Spleen (tissue), 11 donors: ENCODE data around the gene PLOD1. TPM values are rescaled to one million over a fixed set of nuclear protein-coding genes. Genes with fewer than 3 reads are reported as not detected.

Experiments
- DNase-seq: peaks from one replicate; pipeline ENCODE4 v3.0.0-alpha.2; 2020
- H3K27ac ChIP-seq, 8 donors: fragments of 200-600 bp; sonication (generic) in 7 of 8; 1 replicate in 4 of 8; 2 replicates in 4 of 8; pipeline versions ENCODE4 v1.5.0 to v1.8.0; 2016 to 2021; ENCODE audit warnings: inconsistent platforms in 4 of 8, mild to moderate bottlenecking in 4 of 8, moderate library complexity in 1 of 8
- H3K27me3 ChIP-seq, 7 donors: fragments of 200-600 bp; sonication (generic) in 6 of 7; replicated peaks in 1 of 7; 1 replicate in 4 of 7; 2 replicates in 3 of 7; pipeline versions ENCODE4 v1.5.0 to v1.8.0; 2016 to 2021; ENCODE audit warnings: inconsistent platforms in 3 of 7, mild to moderate bottlenecking in 1 of 7
- H3K36me3 ChIP-seq, 6 donors: fragments of 200-600 bp; sonication (generic) in 5 of 6; 1 replicate in 4 of 6; 2 replicates in 2 of 6; pipeline versions ENCODE4 v1.5.0 to v1.8.0; 2016 to 2021; ENCODE audit warnings: inconsistent platforms in 2 of 6
- H3K4me1 ChIP-seq, 6 donors: fragments of 200-600 bp; sonication (generic) in 5 of 6; 1 replicate in 3 of 6; 2 replicates in 3 of 6; pipeline versions ENCODE4 v1.5.0 to v1.8.0; 2016 to 2021; ENCODE audit warnings: inconsistent platforms in 3 of 6
- H3K4me3 ChIP-seq, 8 donors: fragments of 200-600 bp; sonication (generic) in 7 of 8; 1 replicate in 4 of 8; 2 replicates in 4 of 8; pipeline versions ENCODE4 v1.5.0 to v1.8.0; 2016 to 2021; ENCODE audit warnings: inconsistent platforms in 4 of 8, mild to moderate bottlenecking in 4 of 8, moderate library complexity in 2 of 8
- H3K9me3 ChIP-seq, 8 donors: fragments of 200-600 bp; sonication (generic) in 7 of 8; 1 replicate in 4 of 8; 2 replicates in 4 of 8; pipeline versions ENCODE4 v1.5.0 to v1.8.0; 2016 to 2021; ENCODE audit warnings: inconsistent platforms in 4 of 8
- POLR2A ChIP-seq, 3 donors: fragments of 450-650 bp; IDR thresholded peaks; one replicate each; pipeline ENCODE4 v1.5.1; 2017; ENCODE audit warnings: antibody characterized with exemption in 3 of 3, mild to moderate bottlenecking in 1 of 3
- POLR2AphosphoS5 ChIP-seq, 3 donors: sonication (generic); formaldehyde crosslinking; IDR thresholded peaks; one replicate each; pipeline ENCODE4 v1.5.1; 2017; ENCODE audit warnings: antibody characterized with exemption in 3 of 3
- WGBS, 5 donors: extraction: QIAGEN DNeasy Blood & Tissue Kit in 3 of 5; methylation state at CpG; one replicate each; pipeline versions ENCODE4 v1.1.5 to v1.1.7; 2013 to 2018; 5-methylcytosine and 5-hydroxymethylcytosine counted together
- intact Hi-C: fragments of 100-400 bp; cut with DNase I; formaldehyde crosslinking; loops from one replicate; pipeline ENCODE4 v1.15.0; 2023; ENCODE audit warnings: low total_unique reads
- polyA plus RNA-seq, 3 donors: library from polyadenylated mRNA; stranded (reverse); fragments of 200-250 nt; gene quantifications; one replicate each; pipeline ENCODE4 v1.2.1, GENCODE V29; 2013
- total RNA-seq, 7 donors: library from RNA; depleted of rRNA in 3 of 7; stranded (reverse); fragments of >200 nt in 3 of 7; fragmentation: NEBNext Ultra II Directional in 4 of 7; extraction: Animal tissue kit (Norgen Biotek cat#: 25700) in 4 of 7; gene quantifications; one replicate each; pipeline versions ENCODE4 v1.1.0 to v1.2.1, GENCODE V29; 2016 to 2021
- TF ChIP-seq, protein P1 (sequence below), 11 experiments: fragments of 200-600 bp in 7 of 11; fragments of 450-650 bp in 4 of 11; sonication (generic) in 4 of 11; IDR thresholded peaks in 8 of 11; conservative IDR thresholded peaks in 3 of 11; 1 replicate in 7 of 11; 2 replicates in 4 of 11; pipeline versions ENCODE4 v1.4.0 to v1.8.0; 2016 to 2021; ENCODE audit warnings: antibody characterized with exemption in 11 of 11, inconsistent platforms in 4 of 11, mild to moderate bottlenecking in 1 of 11
- donor health status: healthy with polysubstance abuse.
- donor health status: DM: no; HTN: no; CAD: no; lungs with moderate emphysema.
- donor health status: DM: no; HTN: no; CAD: no.
- donor health status: Bipolar disorder and iron deficiency.
- donor health status: healthy.
- donor health status: DM: no; HTN: no; CAD: no.
- donor health status: DM: yes; HTN: yes; CAD: no.

Gene PLOD1
- total and polyA plus RNA-seq, 10 donors = 11.6 to 53.4 (median 45.7) TPM

DNA sequence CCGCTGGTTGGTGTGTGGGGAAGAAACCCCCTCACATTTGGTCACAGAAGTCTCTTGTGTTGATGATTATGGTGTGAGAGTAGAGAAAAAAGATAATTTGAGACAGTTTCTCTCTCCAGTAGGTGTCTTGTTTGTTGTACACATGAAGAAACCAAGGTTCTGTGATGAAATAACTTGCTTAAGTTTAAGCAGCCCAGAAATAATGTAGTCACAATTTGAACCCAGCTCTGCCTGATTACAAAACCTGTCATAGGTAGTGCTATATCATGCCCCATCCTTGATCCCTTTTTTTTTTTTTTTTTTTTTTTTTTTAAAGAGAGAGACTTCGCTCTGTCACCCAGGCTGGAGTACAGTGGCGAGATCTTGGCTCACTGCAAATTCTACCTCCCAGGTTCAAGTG, 50.7 kb downstream of the PLOD1 start:
- peak overlapping the region in 7 of 8 donors; percentile 73 to 96 (median 88) for H3K27ac ChIP-seq

DNA sequence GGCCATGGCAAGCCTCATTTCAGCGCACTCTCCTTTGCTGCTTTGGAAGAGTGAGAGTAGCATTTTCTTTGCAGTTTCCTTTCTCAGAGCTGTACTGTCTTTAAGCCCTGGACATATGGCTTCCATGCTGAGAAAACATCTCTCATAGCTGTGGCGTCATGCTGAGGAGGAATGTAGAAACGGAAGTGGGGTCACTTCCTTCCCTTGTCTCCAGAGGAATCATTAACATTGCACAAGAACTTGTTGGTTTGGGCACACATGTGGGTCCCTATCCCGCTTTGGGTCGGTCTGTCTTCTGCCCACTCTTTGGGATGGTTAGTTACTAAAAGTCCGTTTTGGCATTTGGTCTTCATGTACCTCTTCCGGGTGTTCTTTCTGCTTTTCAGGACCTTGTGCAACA, 51.3 kb downstream of the PLOD1 start:
- Histone ChIP-seq H3K36me3 (peaks cover 3 to 93% (median 57%) of the 10 kb centered on the region in 6 donors), H3K9me3 (no peaks in the 10 kb centered on the region), H3K4me1 (peaks cover 11 to 70% (median 43%) of the 10 kb centered on the region in 6 donors), H3K4me3 (peak overlapping the region in 2 of 8 donors; percentile 9 to 53), H3K27me3 (no peaks in the 10 kb centered on the region), H3K27ac (peak overlapping the region in 7 of 8 donors; percentile 73 to 96 (median 88))
- TF ChIP-seq, protein P1, sequence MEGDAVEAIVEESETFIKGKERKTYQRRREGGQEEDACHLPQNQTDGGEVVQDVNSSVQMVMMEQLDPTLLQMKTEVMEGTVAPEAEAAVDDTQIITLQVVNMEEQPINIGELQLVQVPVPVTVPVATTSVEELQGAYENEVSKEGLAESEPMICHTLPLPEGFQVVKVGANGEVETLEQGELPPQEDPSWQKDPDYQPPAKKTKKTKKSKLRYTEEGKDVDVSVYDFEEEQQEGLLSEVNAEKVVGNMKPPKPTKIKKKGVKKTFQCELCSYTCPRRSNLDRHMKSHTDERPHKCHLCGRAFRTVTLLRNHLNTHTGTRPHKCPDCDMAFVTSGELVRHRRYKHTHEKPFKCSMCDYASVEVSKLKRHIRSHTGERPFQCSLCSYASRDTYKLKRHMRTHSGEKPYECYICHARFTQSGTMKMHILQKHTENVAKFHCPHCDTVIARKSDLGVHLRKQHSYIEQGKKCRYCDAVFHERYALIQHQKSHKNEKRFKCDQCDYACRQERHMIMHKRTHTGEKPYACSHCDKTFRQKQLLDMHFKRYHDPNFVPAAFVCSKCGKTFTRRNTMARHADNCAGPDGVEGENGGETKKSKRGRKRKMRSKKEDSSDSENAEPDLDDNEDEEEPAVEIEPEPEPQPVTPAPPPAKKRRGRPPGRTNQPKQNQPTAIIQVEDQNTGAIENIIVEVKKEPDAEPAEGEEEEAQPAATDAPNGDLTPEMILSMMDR (IDR thresholded peaks at IDR 0.05 in 8 of 11, conservative IDR thresholded peaks at IDR 0.05 in 3 of 11) = no peak
- TF ChIP-seq POLR2AphosphoS5 (IDR thresholded peaks at IDR 0.05) = peak in 1 of 3 donors; percentile 80
- intact Hi-C loops = no loop called here
- WGBS, 5 donors = 52 to 62% (median 57%) methylated on average over 7 of the region's 7 CpGs
- DNase-seq = no peak

More for the DNA sequence above, 50.7 kb downstream of the PLOD1 start:
- Histone ChIP-seq H3K9me3 (no peaks in the 10 kb centered on the region), H3K4me3 (peak overlapping the region in 1 of 8 donors; percentile 53), H3K4me1 (peaks cover 12 to 74% (median 49%) of the 10 kb centered on the region in 6 donors), H3K27me3 (no peaks in the 10 kb centered on the region), H3K36me3 (peaks cover 2 to 86% (median 51%) of the 10 kb centered on the region in 6 donors)
- TF ChIP-seq POLR2A (IDR thresholded peaks at IDR 0.05) (no peak), POLR2AphosphoS5 (IDR thresholded peaks at IDR 0.05) (no peak)
- TF ChIP-seq, protein P1 (IDR thresholded peaks at IDR 0.05 in 8 of 11, conservative IDR thresholded peaks at IDR 0.05 in 3 of 11) = no peak
- no peak for DNase-seq
- intact Hi-C loops = no loop called here
- WGBS, 5 donors = 63 to 93% (median 75%) methylated on average over 2 to 3 of the region's 3 CpGs

DNA sequence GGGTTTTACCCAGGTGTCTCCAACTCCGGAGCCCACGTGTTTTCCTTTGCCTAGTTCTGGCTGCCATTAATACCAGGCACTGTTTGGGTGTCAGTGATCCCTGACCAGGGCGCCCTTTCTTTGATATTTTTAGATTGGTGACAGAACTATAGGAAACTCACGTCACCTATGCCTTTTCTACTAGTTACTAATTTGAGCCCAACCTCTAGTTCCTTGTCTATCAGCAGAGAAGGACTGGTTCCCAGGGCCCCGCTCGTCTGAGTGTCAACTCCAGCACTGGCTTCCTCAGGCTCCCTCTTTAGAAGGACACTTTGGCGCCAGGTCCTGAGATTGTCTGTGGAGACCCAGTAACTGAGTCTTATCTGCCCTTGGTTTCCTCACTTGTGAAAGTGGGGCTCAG, 55.2 kb downstream of the PLOD1 start:
- Histone ChIP-seq H3K4me1 (peaks cover 0 to 31% (median 12%) of the 10 kb centered on the region in 6 donors), H3K36me3 (peaks cover 7 to 99% (median 65%) of the 10 kb centered on the region in 6 donors), H3K27me3 (no peaks in the 10 kb centered on the region), H3K9me3 (no peaks in the 10 kb centered on the region), H3K4me3 (no peak overlapping the region), H3K27ac (no peak overlapping the region)
- no peak for DNase-seq
- intact Hi-C loops = no loop called here
- 83 to 96% (median 92%) methylated on average over 7 of the region's 7 CpGs for WGBS, 5 donors
- TF ChIP-seq POLR2A (IDR thresholded peaks at IDR 0.05) = no peak
- TF ChIP-seq POLR2AphosphoS5 (IDR thresholded peaks at IDR 0.05) = no peak
- TF ChIP-seq, protein P1 (IDR thresholded peaks at IDR 0.05 in 8 of 11, conservative IDR thresholded peaks at IDR 0.05 in 3 of 11) = no peak

DNA sequence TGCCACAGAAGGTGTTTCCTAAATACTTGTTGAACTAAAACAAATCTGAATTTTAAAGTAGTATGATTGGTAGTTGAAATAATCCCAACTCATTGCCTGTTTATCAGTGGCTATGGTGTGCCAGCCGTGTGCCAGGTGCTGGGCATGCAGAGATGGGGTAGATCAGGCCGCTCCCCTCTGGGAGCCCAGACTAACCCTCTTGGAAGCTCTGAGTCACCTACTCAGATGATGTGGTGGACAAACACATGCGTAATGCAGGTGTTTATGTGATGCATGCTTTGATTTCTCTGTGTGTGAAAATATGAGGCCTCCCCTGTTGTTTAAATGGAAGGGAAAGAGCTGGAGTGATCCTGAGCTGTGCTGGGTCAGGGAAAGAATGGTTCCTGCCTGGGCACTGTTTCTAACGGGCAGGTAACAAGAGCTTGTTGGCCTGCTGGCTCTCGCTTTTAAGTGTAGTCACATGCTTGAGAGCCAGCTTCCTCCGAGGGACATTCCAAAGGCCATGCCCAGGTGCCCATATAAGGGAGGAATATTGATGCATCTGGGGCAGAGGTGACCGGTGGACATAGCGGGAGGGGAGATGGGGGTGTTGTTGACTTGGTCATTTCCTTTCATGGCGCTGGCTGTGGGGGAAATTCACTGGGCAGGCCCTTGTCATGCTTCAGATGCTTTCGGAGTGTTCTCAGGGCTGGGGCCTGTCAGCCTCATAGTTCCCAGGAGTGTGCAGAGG, 56.0 kb downstream of the PLOD1 start:
- H3K4me3 ChIP-seq = no peak overlapping the region
- intact Hi-C loops = no loop called here
- H3K27me3 ChIP-seq = no peaks in the 10 kb centered on the region
- peaks cover 7 to 99% (median 70%) of the 10 kb centered on the region in 6 donors for H3K36me3 ChIP-seq
- TF ChIP-seq, protein P1 (IDR thresholded peaks at IDR 0.05 in 8 of 11, conservative IDR thresholded peaks at IDR 0.05 in 3 of 11) = no peak
- no peak for TF ChIP-seq POLR2A (IDR thresholded peaks at IDR 0.05)
- TF ChIP-seq POLR2AphosphoS5 (IDR thresholded peaks at IDR 0.05) = no peak
- WGBS, 5 donors = 76 to 94% (median 88%) methylated on average over 10 of the region's 10 CpGs
- no peak for DNase-seq
- H3K9me3 ChIP-seq = no peaks in the 10 kb centered on the region
- no peak overlapping the region for H3K27ac ChIP-seq
- H3K4me1 ChIP-seq = peaks cover 0 to 23% (median 8%) of the 10 kb centered on the region in 6 donors
